Stimulated activated CD8-positive, alpha-beta memory T cell treated with anti-CD3 and anti-CD28 coated beads, Interleukin-7, amount 100 ng/mL, for 48 hours (primary cell): Measurements from ENCODE around the gene TMEM271.

Experiments used
- DNase-seq, 2 donors: peaks; one replicate each; pipeline ENCODE4 v3.0.0-alpha.2; 2020; ENCODE audit warnings: low read depth in 1 of 2; ENCODE audit errors: extremely low read depth in 1 of 2

TMEM271 gene, protein sequence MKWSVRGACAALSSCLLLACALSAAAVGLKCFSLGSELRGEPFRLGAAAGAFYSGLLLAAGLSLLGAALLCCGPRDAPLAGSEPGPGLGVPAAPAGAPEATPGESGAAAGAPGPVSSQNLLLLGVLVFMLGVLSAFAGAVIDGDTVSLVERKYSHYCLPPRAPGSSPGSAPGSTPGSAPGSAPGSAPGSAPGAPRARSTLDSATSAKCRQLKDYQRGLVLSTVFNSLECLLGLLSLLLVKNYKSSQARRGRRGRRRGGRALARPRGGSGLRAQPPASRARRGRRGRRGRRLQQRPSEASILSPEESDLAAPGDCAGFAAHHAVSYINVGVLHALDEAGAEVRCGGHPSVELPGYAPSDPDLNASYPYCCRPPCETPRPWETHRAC

DNA sequence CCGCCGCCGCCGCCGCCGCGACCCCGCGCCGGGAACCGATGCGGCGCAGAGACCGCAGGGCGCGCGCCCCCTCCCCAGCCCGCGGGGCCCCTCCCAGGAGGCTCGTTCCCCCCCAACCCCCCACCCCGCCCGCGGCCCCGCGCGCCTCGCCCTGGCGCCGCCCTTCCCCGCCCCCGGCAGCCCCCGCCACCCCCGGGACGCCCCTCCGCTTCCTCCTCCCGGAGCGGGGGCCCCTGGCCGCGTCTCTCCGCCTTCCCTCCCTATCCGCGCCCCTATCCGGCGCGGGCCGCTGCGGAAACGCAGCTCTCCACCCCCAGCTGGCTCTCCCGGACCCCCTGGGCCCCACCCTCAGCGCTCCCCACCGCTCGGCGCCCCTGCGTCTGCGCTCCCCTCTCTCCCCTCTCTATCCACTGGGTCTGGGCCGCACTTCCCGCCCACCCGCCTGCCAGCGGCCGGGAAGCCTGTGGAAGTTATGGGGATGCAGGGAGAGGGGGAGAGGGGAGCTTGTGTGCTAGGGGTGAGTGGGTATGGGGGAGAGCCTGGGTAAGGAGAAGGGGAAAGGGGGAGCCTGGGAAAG lies at the start of gene TMEM271:
TMEM271 (minus strand) TSS at position 51 of the 577 bp plus-strand sequence. CDS start 233 bp downstream, outside the sequence.
- no peak for DNase-seq

DNA sequence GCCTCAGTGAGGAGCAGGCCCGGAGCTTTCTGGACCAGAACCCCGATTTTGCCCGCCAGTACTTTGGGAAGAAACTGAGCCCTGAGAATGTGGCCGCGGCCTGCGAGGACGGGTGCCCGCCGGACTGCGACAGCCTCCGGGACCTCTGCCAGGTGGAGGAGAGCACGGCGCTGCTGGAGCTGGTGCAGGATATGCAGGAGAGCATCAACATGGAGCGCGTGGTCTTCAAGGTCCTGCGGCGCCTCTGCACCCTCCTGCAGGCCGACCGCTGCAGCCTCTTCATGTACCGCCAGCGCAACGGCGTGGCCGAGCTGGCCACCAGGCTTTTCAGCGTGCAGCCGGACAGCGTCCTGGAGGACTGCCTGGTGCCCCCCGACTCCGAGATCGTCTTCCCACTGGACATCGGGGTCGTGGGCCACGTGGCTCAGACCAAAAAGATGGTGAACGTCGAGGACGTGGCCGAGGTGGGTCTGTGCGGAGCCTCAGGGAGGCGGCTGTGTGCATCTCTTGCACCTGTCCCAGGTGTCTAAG lies 49.6 kb upstream of the TMEM271 start:
- DNase-seq: no peak

DNA sequence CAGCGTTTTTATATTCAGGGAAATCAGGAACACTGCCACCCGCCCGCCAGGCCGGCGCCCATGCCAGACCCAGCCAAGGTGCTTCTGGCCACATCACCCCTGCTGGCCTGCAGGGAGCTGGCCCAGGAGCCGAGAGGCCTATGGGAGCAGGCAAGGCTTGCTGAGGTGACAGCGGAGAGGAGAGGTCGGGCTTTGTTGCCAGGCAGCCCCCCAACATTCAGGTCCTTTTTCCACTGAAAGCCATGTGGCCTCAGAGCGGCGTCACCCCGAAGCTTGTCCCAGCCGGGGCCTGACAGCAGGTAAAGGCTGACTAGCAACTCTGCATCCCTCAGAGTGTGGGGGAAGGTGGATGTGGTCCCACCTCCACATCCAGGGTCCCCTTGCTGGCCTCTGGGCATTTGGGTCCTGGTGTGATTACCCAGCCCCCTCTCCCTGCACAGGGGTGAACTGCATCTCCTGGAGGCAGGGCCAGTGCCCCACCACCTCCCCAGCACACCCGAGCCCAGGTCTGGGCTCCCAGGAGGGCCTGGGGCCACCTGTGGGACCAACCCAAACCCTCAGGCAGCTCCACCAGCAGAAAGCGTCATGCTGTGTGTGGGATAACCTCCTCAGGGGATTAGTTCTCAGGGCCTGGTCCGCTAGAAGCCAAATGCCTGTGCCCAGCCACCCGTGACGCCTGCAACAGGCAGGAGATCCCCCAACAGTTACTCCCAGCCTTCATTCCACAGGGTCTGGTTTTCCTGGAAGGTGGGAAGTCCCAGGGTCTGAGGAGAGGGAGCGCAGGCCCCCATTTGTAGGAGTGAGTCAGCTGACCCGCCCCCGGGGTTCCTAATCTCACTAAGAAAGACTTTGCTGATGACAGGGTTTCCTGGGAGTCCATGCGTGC lies 48.9 kb upstream of the TMEM271 start, which contains the start of gene PDE6B:
PDE6B (plus strand) TSS at position 869 of the 886 bp plus-strand sequence. CDS start 54 bp downstream, outside the sequence.
- DNase-seq: no peak

DNA sequence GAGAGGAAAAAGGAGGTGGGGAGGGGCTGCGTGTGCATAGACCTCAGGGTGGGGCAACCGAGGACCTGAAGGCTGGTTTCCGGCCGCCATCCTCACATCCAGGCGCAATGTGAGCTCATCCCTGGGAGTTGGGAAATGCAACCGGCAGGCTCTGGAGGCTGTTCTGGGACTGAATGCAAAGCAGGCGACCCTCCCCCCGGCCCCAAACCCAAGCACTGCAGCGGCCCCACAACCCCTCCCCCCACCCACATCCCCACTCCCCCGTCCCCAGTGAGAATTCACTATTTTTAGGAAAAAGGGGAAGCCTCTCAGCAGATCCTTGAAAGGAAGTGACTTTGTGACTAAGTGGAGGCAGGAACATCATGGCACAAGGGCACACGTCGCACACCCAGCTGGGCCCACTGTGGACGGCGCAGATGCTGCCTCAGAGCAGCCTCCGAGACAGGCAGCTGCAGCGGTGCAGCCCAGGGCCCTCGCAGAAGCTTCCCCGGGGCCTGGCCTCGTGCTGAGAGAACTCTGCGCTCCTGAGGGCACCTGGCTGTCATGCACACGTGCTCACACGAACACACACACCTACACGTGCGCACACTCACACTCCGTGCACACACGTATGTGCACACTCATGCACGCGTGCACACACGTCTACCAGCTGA lies 47.9 kb upstream of the TMEM271 start:
- no peak for DNase-seq

DNA sequence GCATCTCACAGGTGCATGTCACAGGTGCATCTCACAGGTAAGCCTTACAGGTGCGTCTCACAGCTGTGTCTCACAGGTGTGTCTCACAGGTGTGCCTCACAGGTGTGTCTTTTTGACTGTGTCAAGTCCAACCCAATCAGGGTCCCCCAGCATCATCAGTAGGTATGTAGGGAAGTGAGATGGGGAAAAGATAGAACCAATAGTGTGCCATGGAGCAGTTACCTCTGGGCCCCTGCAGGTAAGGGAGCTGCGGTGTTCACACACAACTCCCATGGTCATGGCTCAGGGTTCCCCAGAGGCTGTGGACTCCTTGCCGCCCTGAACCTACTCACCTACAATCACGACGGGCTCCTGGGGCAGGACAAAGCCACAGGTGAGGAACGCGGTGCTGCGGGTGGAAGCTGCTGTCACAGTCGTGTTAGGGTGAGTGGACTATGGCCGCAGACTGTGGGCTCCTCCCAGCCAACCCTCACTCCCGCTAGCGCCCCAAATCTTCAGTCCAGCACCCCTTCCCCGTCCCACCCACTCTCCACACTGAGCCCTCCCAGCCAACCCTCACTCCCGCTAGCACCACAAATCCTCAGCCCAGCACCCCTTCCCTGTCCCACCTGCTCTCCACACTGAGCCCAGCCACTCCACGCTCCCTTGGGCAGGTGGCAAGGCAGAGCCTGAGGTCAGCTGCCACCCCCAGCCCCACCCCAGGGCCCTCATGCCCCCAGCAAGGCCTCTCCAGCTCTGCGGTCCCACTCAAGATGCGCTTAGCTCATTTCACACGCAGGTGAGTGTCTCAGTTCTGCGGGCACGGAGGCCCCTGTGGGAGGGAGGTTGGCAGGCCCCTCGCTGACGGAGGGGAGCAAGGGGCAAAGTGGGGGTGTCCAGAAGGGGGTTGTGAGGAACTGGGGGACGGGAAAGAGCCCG lies 47.2 kb upstream of the TMEM271 start:
- DNase-seq: no peak

DNA sequence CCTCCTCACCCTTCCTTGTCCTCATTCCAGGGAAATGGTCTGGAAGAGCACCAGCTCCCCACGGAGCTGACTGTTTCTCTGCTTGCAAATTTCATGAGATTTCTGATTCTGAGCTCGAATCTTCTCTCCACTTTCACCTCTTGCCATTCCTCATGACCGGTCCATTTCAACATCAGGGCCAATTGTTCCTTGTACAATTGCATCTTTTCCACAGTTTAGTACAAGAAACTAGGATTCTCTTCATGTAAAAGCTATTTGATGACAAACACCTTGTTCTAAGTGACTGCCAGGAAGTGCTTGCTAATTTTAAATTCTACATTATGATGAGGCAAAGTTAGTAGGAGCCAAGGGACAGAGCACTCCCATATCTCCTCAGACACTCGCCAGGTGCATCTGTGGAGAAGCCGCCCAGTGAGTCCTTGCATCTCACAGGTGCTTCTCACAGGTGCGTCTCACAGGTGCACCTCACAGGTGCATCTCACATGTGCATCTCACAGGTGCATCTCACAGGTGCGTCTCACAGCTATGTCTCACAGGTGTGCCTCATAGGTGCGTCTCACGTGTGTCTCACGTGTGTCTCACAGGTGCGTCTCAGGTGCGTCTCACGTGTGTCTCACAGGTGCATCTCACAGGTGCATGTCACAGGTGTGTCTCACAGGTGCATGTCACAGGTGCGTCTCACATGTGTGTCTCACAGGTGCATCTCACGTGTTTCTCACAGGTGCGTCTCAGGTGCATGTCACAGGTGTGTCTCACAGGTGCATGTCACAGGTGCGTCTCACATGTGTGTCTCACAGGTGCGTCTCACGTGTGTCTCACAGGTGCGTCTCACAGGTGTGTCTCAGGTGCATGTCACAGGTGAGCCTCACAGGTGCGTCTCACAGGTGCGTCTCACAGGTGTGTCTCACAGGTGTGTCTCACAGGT lies 46.2 kb upstream of the TMEM271 start:
- no peak for DNase-seq

DNA sequence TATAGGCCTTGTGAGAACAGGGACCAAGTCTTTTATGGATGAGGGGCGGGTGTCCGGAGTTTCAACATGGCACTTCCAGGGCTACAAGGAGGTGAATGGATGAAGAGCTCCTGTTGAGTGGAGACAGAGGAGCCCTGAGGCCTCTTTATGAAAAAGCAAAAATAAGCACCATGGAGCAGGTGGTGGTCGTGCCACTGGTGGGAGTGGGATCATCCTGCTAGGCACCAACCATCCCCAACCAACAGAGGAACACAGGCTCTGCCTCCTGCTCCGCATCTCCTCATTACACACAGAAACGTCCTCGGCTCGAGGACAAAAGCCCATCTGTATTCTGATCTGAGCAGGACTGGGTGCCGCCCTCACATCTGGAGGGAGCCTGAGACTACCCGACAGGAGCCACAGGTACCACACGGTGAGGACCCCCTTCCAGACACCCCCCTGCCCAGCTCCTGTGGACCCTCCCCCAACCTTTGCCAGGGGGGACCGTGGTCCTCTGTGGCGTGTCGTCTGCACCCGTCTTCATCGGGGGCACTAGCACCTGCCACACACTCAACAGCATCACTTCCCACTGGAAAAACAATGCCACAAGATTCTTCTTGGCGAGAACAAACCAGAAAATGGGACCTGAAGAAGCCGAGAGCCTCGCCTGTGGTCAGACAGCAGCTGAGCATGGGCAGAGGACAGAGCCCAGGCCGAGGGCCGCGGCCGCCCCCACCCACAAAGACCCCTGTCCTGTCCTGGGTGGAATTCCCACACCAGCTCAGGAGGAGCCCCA lies 45.4 kb upstream of the TMEM271 start:
- DNase-seq: no peak

DNA sequence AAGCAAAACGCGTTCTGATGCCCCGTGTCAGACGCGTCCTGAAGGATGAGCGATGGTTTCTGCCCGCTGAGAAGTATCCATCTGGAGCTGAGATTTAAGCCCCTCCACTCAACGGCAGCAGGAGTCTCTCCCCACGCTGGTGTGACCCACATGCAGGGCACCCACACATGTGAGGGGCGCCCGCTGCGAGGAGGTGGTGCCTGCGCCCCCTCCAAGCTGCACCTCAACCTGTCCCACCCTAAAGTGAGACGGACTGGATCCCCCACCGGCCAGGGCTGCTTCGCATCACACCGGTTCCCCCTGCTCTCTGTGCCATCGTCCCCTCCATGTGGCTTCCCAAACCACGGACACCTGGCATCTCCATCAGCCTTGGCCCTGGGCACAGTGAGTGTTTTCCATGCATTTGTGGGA lies 44.8 kb upstream of the TMEM271 start:
- DNase-seq: no peak

DNA sequence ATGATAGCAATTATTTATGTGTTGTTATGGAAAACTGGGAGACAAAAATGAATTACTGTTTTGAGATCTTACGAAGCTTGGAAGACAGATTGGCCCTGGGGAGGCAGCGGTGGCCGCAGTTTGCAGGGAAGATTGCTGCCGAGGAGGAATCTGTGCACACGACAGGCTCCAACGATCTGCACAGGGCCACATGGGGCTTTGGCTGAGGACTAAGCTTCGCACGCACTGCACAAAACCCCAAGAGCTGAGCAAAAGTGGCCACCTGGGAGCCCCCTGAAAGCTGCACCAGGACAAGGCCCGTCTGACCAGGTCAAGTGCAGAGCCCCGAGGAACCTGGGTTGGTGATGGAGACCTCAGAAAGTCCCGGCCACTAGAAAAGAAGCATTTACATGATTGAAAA lies 44.1 kb upstream of the TMEM271 start:
- DNase-seq: no peak

DNA sequence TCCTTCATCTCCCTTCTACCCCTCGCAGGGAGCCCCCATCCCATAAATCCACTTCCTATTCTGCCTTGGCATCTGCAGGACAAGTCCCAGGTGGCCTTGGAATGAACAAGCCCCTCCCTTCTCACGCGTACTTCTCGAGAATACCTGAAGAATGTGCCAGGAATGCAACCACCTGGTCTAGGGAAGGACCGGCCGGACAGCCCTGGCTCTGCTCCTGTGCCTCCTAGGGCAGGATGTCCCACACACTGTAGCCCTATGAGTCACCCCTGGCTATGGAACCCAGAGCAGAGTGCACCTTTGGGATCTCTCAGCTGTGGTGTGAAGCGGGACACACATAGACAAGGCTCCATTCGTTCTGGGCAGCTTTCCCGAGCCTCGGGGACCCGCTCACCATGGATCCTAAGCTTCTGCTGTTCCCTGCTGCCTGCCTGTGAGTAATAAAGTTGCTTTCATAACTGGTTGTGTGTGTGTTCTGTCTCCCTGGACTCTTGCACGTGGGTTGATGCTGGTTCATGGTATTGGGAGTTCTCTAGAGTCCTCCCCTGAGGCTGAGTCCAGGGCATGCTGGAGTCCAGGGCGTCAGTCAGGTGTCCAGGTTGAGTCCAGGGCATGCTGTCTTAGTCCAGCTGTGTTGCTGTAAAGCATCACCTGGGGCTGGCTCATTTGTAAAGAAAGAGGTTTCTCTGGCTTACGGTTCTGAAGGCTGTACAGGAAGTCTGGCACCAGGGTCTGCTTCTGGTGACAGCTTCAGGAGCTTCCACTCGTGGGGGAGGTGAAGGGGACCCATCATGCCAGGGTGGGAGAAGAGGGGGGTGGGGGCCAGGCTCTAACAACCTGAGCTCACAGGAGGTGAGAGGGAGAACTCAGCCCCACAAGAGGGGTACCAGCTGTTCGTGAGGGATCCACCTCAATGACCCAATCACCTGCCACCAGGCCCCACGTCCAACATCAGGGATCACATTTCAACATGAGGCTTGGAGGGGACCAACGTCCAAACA lies 41.8 kb upstream of the TMEM271 start:
- DNase-seq: no peak

DNA sequence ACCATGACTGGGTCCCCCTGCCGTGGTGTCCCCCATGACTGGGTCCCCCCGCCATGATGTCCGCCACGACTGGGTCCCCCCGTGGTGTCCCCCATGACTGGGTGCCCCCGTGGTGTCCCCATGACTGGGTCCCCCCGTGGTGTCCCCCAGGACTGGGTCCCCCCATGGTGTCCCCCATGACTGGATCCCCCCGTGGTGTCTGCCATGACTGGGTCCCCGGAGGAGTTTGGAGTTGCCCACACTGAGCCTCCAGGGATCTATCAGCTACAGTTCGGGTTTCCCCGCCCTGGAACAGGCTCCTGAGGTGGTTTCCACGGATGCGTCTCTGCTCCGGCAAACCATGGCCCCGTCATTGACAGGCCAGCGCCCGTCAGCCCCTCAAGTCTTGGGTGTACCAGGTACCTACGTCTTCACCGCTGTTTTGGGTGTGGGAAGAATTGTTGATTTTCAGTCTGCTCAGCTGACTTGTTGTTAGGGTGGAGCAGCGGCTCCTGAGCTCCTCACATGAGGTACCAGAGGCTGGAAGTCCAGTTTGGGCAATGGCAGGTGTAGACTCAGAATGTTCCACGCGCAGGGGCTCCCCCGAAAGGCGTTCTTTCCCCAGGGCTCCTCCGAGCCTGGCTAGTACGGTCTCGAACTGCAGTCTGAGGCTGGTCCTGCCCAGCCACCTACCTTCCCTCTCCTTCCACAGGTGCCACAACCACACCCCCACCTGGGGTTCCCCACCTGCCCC lies 41.0 kb upstream of the TMEM271 start:
- DNase-seq: no peak

DNA sequence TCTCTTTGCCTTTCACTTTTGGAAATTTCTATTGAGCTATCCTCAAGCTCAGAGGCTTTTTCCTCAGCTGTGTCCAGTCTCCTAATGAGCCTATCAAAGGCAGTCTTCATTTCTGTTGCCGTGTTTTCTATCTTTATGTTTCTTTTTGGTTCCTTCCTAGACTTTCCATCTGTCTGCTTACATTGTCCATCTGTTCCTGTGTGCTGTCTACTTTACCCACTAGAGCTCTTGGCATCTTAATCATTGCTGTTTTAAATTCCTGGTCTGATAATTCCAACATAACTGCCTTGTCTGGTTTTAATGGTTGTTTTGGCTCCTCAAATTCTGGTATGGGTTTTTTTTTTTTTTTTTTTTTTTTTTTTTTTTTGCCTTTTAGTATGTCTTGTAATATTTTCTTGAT lies 40.0 kb upstream of the TMEM271 start:
- no peak for DNase-seq

DNA sequence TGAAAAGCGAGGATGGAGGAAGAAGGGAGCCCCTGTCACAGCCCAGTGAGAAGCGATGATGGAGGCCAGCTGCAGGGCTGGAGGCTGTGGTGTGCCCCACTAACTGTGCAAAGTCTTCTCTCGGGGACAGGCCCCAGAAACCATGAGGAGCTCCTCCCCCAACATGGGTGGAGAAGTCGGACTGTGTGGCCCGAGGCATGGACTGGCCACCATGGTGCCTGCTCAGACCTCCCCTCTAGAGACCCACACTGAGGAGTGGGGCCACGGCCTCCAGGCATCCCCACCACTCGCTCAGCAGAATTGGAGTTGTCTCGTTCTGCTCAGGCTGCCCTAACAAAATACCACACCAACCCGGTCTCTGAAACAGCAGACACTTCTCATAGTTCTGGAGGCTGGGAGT lies 37.0 kb upstream of the TMEM271 start:
- no peak for DNase-seq

DNA sequence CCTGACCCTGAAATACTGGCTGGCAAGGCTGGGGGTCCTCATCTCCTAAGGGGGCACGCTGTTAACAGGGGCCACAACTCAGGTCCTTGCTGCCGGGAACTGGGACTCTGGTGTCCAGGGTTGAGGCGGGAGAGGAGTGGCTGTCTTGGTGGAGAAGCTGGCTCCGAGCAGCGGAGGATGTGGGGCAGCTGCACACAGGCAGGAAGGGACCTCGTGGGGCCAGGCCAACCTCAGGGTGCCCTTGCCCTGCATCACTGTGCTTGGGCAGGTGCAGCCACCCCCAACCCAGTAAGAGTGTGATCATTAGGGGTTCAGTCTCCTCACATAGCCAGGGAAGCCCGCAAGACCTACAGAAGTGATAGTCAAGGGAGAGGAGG lies 36.6 kb upstream of the TMEM271 start:
- DNase-seq: no peak

DNA sequence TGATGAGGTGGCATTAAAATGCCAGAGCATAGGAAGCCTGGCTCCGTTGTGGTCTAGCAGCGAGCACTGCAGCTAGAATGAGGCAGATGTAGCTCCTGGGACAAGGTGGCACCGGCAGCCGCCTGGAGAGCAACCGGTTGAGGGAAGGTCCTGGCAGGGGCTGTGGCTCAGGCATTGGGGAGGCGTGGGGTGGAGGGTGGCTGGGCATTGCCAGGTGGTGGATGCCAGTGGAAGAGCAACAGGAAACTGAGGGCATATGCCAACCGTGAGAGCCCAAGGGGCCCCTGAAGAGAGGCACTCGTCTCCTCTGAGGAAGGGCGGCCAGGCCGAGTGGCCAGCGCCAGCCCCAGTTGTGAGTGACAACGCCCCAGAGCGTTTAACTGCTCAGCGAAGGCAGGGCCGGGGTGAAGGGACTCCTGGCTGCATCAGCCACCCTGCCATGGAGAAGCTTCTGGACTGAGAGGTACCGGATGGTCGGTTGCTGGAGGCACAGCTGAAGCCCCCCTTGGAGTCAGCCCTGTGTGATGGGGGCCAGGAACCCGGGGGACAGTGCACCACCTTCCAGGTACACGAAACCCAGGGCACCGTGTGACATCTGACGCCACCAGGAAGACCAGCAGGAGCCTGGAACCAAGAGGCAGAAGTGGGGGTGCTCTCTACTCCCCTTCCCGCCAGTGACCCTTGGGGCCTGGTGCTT lies 36.1 kb upstream of the TMEM271 start:
- DNase-seq: no peak
